Sigmoid colon (tissue), 7 donors: ENCODE data around the gene TNIK. TPM values are rescaled to one million over a fixed set of nuclear protein-coding genes. Genes with fewer than 3 reads are reported as not detected.
"Not testable (repeated sequence)": the region's sequence is repeated elsewhere in the genome, so short reads cannot be mapped to it uniquely, and the experiment has no call there.

Experiments
- DNase-seq: peaks from one replicate; pipeline ENCODE4 v3.0.0-alpha.2; 2019
- H3K27ac ChIP-seq, 4 donors: fragments of 200-600 bp; sonication (generic); one replicate each; pipeline ENCODE4 v1.5.1; 2016 to 2019; ENCODE audit warnings: mild to moderate bottlenecking in 1 of 4
- H3K27me3 ChIP-seq, 3 donors: fragments of 200-600 bp; sonication (generic); one replicate each; pipeline ENCODE4 v1.5.1; 2019; ENCODE audit warnings: mild to moderate bottlenecking in 1 of 3
- H3K36me3 ChIP-seq, 4 donors: fragments of 200-600 bp; sonication (generic); one replicate each; pipeline ENCODE4 v1.5.1; 2016 to 2019
- H3K4me1 ChIP-seq, 4 donors: fragments of 200-600 bp; sonication (generic); one replicate each; pipeline ENCODE4 v1.5.1; 2017 to 2019
- H3K4me3 ChIP-seq, 4 donors: fragments of 200-600 bp; sonication (generic); one replicate each; pipeline ENCODE4 v1.5.1; 2017 to 2019; ENCODE audit warnings: mild to moderate bottlenecking in 2 of 4, moderate library complexity in 1 of 4
- H3K9me3 ChIP-seq, 4 donors: fragments of 200-600 bp in 3 of 4; sonication (generic) in 3 of 4; one replicate each; pipeline versions ENCODE4 v1.5.1 to v1.6.1; 2013 to 2019
- CTCF ChIP-seq, 4 experiments: fragments of 450-650 bp in 3 of 4; fragments of 200-600 bp in 1 of 4; IDR thresholded peaks; one replicate each; pipeline ENCODE4 v1.5.1; 2016 to 2019; ENCODE audit warnings: antibody characterized with exemption in 4 of 4, mild to moderate bottlenecking in 3 of 4, moderate library complexity in 2 of 4
- EP300 ChIP-seq, 4 donors: sonication (generic); formaldehyde crosslinking; IDR thresholded peaks; one replicate each; pipeline ENCODE4 v1.6.1; 2017; ENCODE audit warnings: antibody characterized with exemption in 4 of 4
- POLR2A ChIP-seq, 2 donors: fragments of 450-650 bp; IDR thresholded peaks; one replicate each; pipeline ENCODE4 v1.6.1; 2016; ENCODE audit warnings: antibody characterized with exemption in 2 of 2, mild to moderate bottlenecking in 2 of 2, moderate library complexity in 2 of 2
- POLR2AphosphoS5 ChIP-seq, 4 donors: sonication (generic); formaldehyde crosslinking; IDR thresholded peaks; one replicate each; pipeline ENCODE4 v1.6.1; 2017; ENCODE audit warnings: antibody characterized with exemption in 4 of 4
- WGBS, 2 donors: extraction: QIAGEN DNeasy Blood & Tissue Kit; methylation state at CpG; one replicate each; pipeline ENCODE4 v1.1.7; 2013; 5-methylcytosine and 5-hydroxymethylcytosine counted together
- intact Hi-C: fragments of 100-400 bp; cut with DNase I; formaldehyde crosslinking; loops from one replicate; pipeline ENCODE4 v1.15.1; 2023
- polyA plus RNA-seq, 3 donors: library from polyadenylated mRNA; stranded (reverse); fragments of 200-250 nt; gene quantifications; one replicate each; pipeline ENCODE4 v1.2.3, GENCODE V29; 2013
- total RNA-seq, 4 donors: library from RNA; depleted of rRNA; stranded (reverse); fragments of >200 nt; gene quantifications; one replicate each; pipeline ENCODE4 v1.1.0, GENCODE V29; 2016
- donor health status: healthy with polysubstance abuse.
- donor health status: Bipolar disorder and iron deficiency.
- donor health status: healthy.

Gene TNIK
- total and polyA plus RNA-seq, 7 donors: 5.4 to 21.3 (median 9.2) TPM

GRCh38 chr3:171385086-171385485, 75.1 kb downstream of the TNIK start:
- H3K4me1 ChIP-seq: peaks cover 0 to 42% (median 34%) of the 10 kb centered on the region in 4 donors
- DNase-seq: no peak
- H3K27me3 ChIP-seq: no peaks in the 10 kb centered on the region
- no peaks in the 10 kb centered on the region for H3K9me3 ChIP-seq
- 91 to 94% methylated on average over 5 of the region's 5 CpGs for WGBS, 2 donors
- intact Hi-C loops: no loop called here
- peak overlapping the region in 1 of 4 donors; percentile 30 for H3K27ac ChIP-seq
- TF ChIP-seq POLR2A (IDR thresholded peaks at IDR 0.05): no peak
- TF ChIP-seq CTCF (IDR thresholded peaks at IDR 0.05): no peak
- TF ChIP-seq EP300 (IDR thresholded peaks at IDR 0.05): no peak
- no peak for TF ChIP-seq POLR2AphosphoS5 (IDR thresholded peaks at IDR 0.05)
- H3K36me3 ChIP-seq: no peaks in the 10 kb centered on the region
- no peak overlapping the region for H3K4me3 ChIP-seq

- H3K4me3 ChIP-seq: no peak overlapping the region
- peaks cover 0 to 46% (median 36%) of the 10 kb centered on the region in 4 donors for H3K4me1 ChIP-seq
- no peak for TF ChIP-seq POLR2A (IDR thresholded peaks at IDR 0.05)
- H3K9me3 ChIP-seq: no peaks in the 10 kb centered on the region
- no peak for DNase-seq
- H3K27me3 ChIP-seq: no peaks in the 10 kb centered on the region
- no peaks in the 10 kb centered on the region for H3K36me3 ChIP-seq
- H3K27ac ChIP-seq: peak overlapping the region in 1 of 4 donors; percentile 63
- intact Hi-C loops: no loop called here
- WGBS, 2 donors: 87 to 96% methylated on average over 3 of the region's 3 CpGs
Observed at GRCh38 chr3:171384101-171384891, 75.9 kb downstream of the TNIK start.

GRCh38 chr3:171383206-171384018, 76.8 kb downstream of the TNIK start:
- Histone ChIP-seq H3K27me3 (no peaks in the 10 kb centered on the region), H3K36me3 (no peaks in the 10 kb centered on the region), H3K4me3 (no peak overlapping the region), H3K9me3 (no peaks in the 10 kb centered on the region), H3K4me1 (peaks cover 0 to 51% (median 39%) of the 10 kb centered on the region in 4 donors), H3K27ac (peak overlapping the region in 1 of 4 donors; percentile 63)
- no peak for DNase-seq
- 67 to 80% methylated on average over 5 of the region's 5 CpGs for WGBS, 2 donors
- intact Hi-C loops: no loop called here
- TF ChIP-seq POLR2AphosphoS5 (IDR thresholded peaks at IDR 0.05) (no peak), CTCF (IDR thresholded peaks at IDR 0.05) (no peak), POLR2A (IDR thresholded peaks at IDR 0.05) (no peak), EP300 (IDR thresholded peaks at IDR 0.05) (no peak)

- H3K4me3 ChIP-seq, H3K9me3 ChIP-seq, DNase-seq, H3K27ac ChIP-seq, intact Hi-C loops, H3K27me3 ChIP-seq, H3K36me3 ChIP-seq: not testable (repeated sequence)
- peaks cover 0 to 58% (median 39%) of the 10 kb centered on the region in 4 donors for H3K4me1 ChIP-seq
- 93 to 95% methylated on average over 4 of the region's 4 CpGs for whole genome bisulfite sequencing, 2 donors
Observed at GRCh38 chr3:171382347-171382746, 77.9 kb downstream of the TNIK start.

GRCh38 chr3:171380711-171381425, 79.3 kb downstream of the TNIK start:
- H3K27me3 ChIP-seq: no peaks in the 10 kb centered on the region
- no peak for DNase-seq
- no peaks in the 10 kb centered on the region for H3K9me3 ChIP-seq
- no peak for TF ChIP-seq EP300 (IDR thresholded peaks at IDR 0.05)
- WGBS, 2 donors: 70 to 83% methylated on average over 3 of the region's 3 CpGs
- H3K4me3 ChIP-seq: no peak overlapping the region
- H3K4me1 ChIP-seq: peaks cover 0 to 71% (median 47%) of the 10 kb centered on the region in 4 donors
- H3K36me3 ChIP-seq: no peaks in the 10 kb centered on the region
- H3K27ac ChIP-seq: peak overlapping the region in 1 of 4 donors; percentile 40
- intact Hi-C loops: no loop called here
